CD14-positive monocyte (primary cell): Measurements from ENCODE around the gene CSAG2. TPM values are rescaled to one million over a fixed set of nuclear protein-coding genes. Genes with fewer than 3 reads are reported as not detected.
"Not testable (repeated sequence)": the region's sequence is repeated elsewhere in the genome, so short reads cannot be mapped to it uniquely, and the experiment has no call there.

Experiments
- DNase-seq, 3 donors: peaks; one replicate each; pipeline ENCODE4 v3.0.0-alpha.2; 2011 to 2022
- H2AFZ ChIP-seq: 2 replicates; pipeline ENCODE4 v1.6.0; 2012; ENCODE audit warnings: mild to moderate bottlenecking, low read depth, low read length, inconsistent platforms; ENCODE audit not compliant: insufficient read depth, poor library complexity, severe bottlenecking
- H3K27ac ChIP-seq, 2 donors: 1 replicate in 1 of 2; 2 replicates in 1 of 2; pipeline ENCODE4 v1.5.1; 2012 to 2013; ENCODE audit warnings: low read length in 2 of 2, control low read depth in 1 of 2, inconsistent platforms in 1 of 2, low read depth in 1 of 2, mild to moderate bottlenecking in 1 of 2
- H3K27me3 ChIP-seq, 2 donors: one replicate each; pipeline versions ENCODE4 v1.6.0 to v1.6.1; 2011 to 2013; ENCODE audit warnings: low read length in 2 of 2; ENCODE audit not compliant: control insufficient read depth in 2 of 2, insufficient read depth in 2 of 2
- H3K36me3 ChIP-seq, 2 donors: replicated peaks in 1 of 2; 1 replicate in 1 of 2; 2 replicates in 1 of 2; pipeline versions ENCODE4 v1.5.1 to v1.6.1; 2012 to 2013; ENCODE audit warnings: low read length in 2 of 2, control low read depth in 1 of 2, inconsistent platforms in 1 of 2, mild to moderate bottlenecking in 1 of 2; ENCODE audit not compliant: insufficient read depth in 2 of 2, control insufficient read depth in 1 of 2
- H3K4me1 ChIP-seq, 2 donors: 1 replicate in 1 of 2; 2 replicates in 1 of 2; pipeline versions ENCODE4 v1.5.1 to v1.6.1; 2012 to 2013; ENCODE audit warnings: low read length in 2 of 2, control low read depth in 1 of 2, inconsistent platforms in 1 of 2, mild to moderate bottlenecking in 1 of 2, moderate library complexity in 1 of 2; ENCODE audit not compliant: insufficient read depth in 2 of 2, control insufficient read depth in 1 of 2
- H3K4me2 ChIP-seq: replicated peaks from 2 replicates; pipeline ENCODE3; 2012; ENCODE audit warnings: low read length, moderate library complexity, mild to moderate bottlenecking; ENCODE audit not compliant: poor library complexity, severe bottlenecking; ENCODE audit errors: extremely low read depth
- H3K4me3 ChIP-seq, 3 experiments: fragments of 200-600 bp in 1 of 3; sonication (generic) in 1 of 3; replicated peaks in 1 of 3; 1 replicate in 2 of 3; 2 replicates in 1 of 3; pipeline ENCODE4 v1.5.1; 2011 to 2013; ENCODE audit warnings: low read length in 3 of 3, mild to moderate bottlenecking in 3 of 3, control low read depth in 2 of 3, low read depth in 2 of 3, inconsistent platforms in 1 of 3, moderate library complexity in 1 of 3
- H3K79me2 ChIP-seq: 2 replicates; pipeline ENCODE4 v1.6.0; 2012; ENCODE audit warnings: mild to moderate bottlenecking, control low read depth, inconsistent platforms, low read length, moderate library complexity; ENCODE audit not compliant: insufficient read depth
- H3K9ac ChIP-seq: 2 replicates; pipeline ENCODE4 v1.6.0; 2017; ENCODE audit warnings: low read length, mild to moderate bottlenecking; ENCODE audit not compliant: insufficient read depth, poor library complexity, severe bottlenecking
- H3K9me3 ChIP-seq, 2 donors: replicated peaks in 1 of 2; 1 replicate in 1 of 2; 2 replicates in 1 of 2; pipeline versions ENCODE4 v1.5.1 to v1.6.1; 2012 to 2013; ENCODE audit warnings: low read length in 2 of 2, control low read depth in 1 of 2; ENCODE audit not compliant: control insufficient read depth in 1 of 2, insufficient read depth in 1 of 2
- H4K20me1 ChIP-seq: 2 replicates; pipeline ENCODE4 v1.6.0; 2012; ENCODE audit warnings: mild to moderate bottlenecking, low read length, control low read depth, moderate library complexity; ENCODE audit not compliant: insufficient read depth
- H3K27ac Mint-ChIP-seq, 7 donors: one replicate each; pipeline ENCODE4 v1.8.0; 2020; ENCODE audit warnings: mild to moderate bottlenecking in 7 of 7, mixed read lengths in 7 of 7, moderate library complexity in 6 of 7, inconsistent platforms in 2 of 7
- H3K27me3 Mint-ChIP-seq, 3 donors: one replicate each; pipeline ENCODE4 v1.8.0; 2021 to 2022; ENCODE audit warnings: low read depth in 3 of 3, mild to moderate bottlenecking in 3 of 3, mixed read lengths in 3 of 3, moderate library complexity in 3 of 3, inconsistent platforms in 1 of 3
- H3K36me3 Mint-ChIP-seq, 2 donors: one replicate each; pipeline ENCODE4 v1.8.0; 2020; ENCODE audit warnings: mixed read lengths in 2 of 2, inconsistent platforms in 1 of 2, mild to moderate bottlenecking in 1 of 2
- H3K4me1 Mint-ChIP-seq: one replicate; pipeline ENCODE4 v1.8.0; 2020; ENCODE audit warnings: mild to moderate bottlenecking, mixed read lengths
- H3K4me3 Mint-ChIP-seq, 2 donors: one replicate each; pipeline ENCODE4 v1.8.0; 2020; ENCODE audit warnings: mild to moderate bottlenecking in 2 of 2, mixed read lengths in 2 of 2, moderate library complexity in 1 of 2
- H3K9me3 Mint-ChIP-seq, 7 donors: one replicate each; pipeline ENCODE4 v1.8.0; 2020 to 2022; ENCODE audit warnings: mixed read lengths in 7 of 7, mild to moderate bottlenecking in 6 of 7, moderate library complexity in 6 of 7, inconsistent platforms in 2 of 7
- WGBS: methylation state at CpG from one replicate; pipeline ENCODE4 v1.1.5; 2013; ENCODE audit warnings: missing lambda C conversion rate; ENCODE audit not compliant: insufficient coverage; 5-methylcytosine and 5-hydroxymethylcytosine counted together
- intact Hi-C, 2 donors: fragments of 100-400 bp; cut with micrococcal nuclease; formaldehyde crosslinking; loops; one replicate each; pipeline versions ENCODE4 v1.15.0 to v1.15.1; 2023
- polyA plus RNA-seq, 3 donors: library from polyadenylated mRNA; depleted of rRNA in 1 of 3; unstranded in 2 of 3; stranded (reverse) in 1 of 3; fragments of 300-500 nt in 2 of 3; fragments of >200 nt in 1 of 3; fragmentation: Illumina TruSeq in 2 of 3; gene quantifications; 1 replicate in 2 of 3; 2 replicates in 1 of 3; pipeline ENCODE4 v1.2.3, GENCODE V29; 2012 to 2021

The CSAG2 gene
- polyA plus RNA-seq, 3 donors: not detected

- H3K4me3 Mint-ChIP-seq, H3K4me1 Mint-ChIP-seq, intact Hi-C loops, H3K27ac ChIP-seq, H3K36me3 ChIP-seq, DNase-seq, H3K4me3 ChIP-seq, H3K4me2 ChIP-seq, H4K20me1 ChIP-seq, H3K9me3 ChIP-seq, H3K4me1 ChIP-seq, H3K27ac Mint-ChIP-seq, H2AFZ ChIP-seq, H3K79me2 ChIP-seq, H3K9me3 Mint-ChIP-seq, H3K27me3 Mint-ChIP-seq, H3K36me3 Mint-ChIP-seq, H3K9ac ChIP-seq, H3K27me3 ChIP-seq: not testable (repeated sequence)
- no CpG with 5 or more reads among the region's 5 CpGs for WGBS
Observed at GRCh38 chrX:152713195-152713594, 4.1 kb upstream of the CSAG2 start.

GRCh38 chrX:152706500-152706899, 2.6 kb downstream of the CSAG2 start:
- not testable (repeated sequence) for H3K9me3 Mint-ChIP-seq
- WGBS: no CpG with 5 or more reads among the region's 7 CpGs

DNA sequence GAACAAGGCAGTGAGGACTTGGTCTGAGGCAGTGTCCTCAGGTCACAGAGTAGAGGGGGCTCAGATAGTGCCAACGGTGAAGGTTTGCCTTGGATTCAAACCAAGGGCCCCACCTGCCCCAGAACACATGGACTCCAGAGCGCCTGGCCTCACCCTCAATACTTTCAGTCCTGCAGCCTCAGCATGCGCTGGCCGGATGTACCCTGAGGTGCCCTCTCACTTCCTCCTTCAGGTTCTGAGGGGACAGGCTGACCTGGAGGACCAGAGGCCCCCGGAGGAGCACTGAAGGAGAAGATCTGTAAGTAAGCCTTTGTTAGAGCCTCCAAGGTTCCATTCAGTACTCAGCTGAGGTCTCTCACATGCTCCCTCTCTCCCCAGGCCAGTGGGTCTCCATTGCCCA, 8.7 kb downstream of the CSAG2 start:
- DNase-seq, H4K20me1 ChIP-seq, H3K36me3 ChIP-seq, H3K4me3 ChIP-seq, H3K27me3 ChIP-seq, H3K27ac ChIP-seq, H3K9me3 ChIP-seq, H3K4me2 ChIP-seq, H3K9ac ChIP-seq, H3K4me3 Mint-ChIP-seq, H3K4me1 ChIP-seq, H3K9me3 Mint-ChIP-seq, H3K79me2 ChIP-seq, H3K27me3 Mint-ChIP-seq, H3K27ac Mint-ChIP-seq, H3K36me3 Mint-ChIP-seq, H3K4me1 Mint-ChIP-seq, intact Hi-C loops, H2AFZ ChIP-seq: not testable (repeated sequence)
- no CpG with 5 or more reads among the region's 5 CpGs for WGBS

More at GRCh38 chrX:152706500-152706899, 2.6 kb downstream of the CSAG2 start:
- intact Hi-C loops, H3K79me2 ChIP-seq, H3K27ac ChIP-seq, H2AFZ ChIP-seq, H3K4me1 Mint-ChIP-seq, H3K4me3 ChIP-seq, H3K4me1 ChIP-seq, H4K20me1 ChIP-seq, H3K4me3 Mint-ChIP-seq, H3K4me2 ChIP-seq, H3K27me3 Mint-ChIP-seq, H3K36me3 Mint-ChIP-seq, H3K9me3 ChIP-seq, DNase-seq, H3K27me3 ChIP-seq, H3K27ac Mint-ChIP-seq, H3K9ac ChIP-seq, H3K36me3 ChIP-seq: not testable (repeated sequence)

DNA sequence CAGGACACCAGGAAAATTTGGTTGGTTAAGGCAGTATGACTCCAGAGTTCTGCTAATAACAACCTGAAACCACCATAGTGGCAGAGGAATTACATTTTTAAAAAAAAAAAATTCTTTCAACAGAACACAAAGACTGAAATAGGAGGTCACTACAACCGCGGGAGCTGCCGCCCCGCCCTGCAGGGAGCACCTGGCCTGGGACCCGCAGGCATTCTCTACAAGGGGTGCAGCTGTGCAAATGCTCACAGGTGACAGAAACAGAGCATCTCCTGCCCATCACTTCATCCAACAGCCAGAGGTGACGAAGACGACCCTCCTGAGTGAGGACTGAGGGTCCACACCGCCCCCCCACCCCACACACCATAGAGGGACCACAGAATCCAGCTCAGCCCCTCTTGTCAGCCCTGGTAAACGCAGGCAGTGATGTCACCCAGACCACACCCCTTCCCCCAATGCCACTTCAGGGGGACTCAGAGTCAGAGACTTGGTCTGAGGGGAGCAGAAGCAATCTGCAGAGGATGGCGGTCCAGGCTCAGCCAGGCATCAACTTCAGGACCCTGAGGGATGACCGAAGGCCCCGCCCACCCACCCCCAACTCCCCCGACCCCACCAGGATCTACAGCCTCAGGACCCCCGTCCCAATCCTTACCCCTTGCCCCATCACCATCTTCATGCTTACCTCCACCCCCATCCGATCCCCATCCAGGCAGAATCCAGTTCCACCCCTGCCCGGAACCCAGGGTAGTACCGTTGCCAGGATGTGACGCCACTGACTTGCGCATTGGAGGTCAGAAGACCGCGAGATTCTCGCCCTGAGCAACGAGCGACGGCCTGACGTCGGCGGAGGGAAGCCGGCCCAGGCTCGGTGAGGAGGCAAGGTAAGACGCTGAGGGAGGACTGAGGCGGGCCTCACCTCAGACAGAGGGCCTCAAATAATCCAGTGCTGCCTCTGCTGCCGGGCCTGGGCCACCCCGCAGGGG, 10.8 kb downstream of the CSAG2 start, which contains the start of gene MAGEA3:
Gene MAGEA3 (plus strand): TSS at position 843 of the 980 bp plus-strand sequence. CDS start 2,039 bp downstream, outside the sequence.
- H3K27ac ChIP-seq, H3K9me3 ChIP-seq, H3K36me3 Mint-ChIP-seq, H3K9me3 Mint-ChIP-seq, H4K20me1 ChIP-seq, H3K9ac ChIP-seq, H3K4me1 ChIP-seq, H3K4me2 ChIP-seq, H3K27me3 Mint-ChIP-seq, H3K27ac Mint-ChIP-seq, H3K79me2 ChIP-seq, H3K4me3 ChIP-seq, H3K4me3 Mint-ChIP-seq, DNase-seq, H3K36me3 ChIP-seq, intact Hi-C loops, H3K27me3 ChIP-seq, H2AFZ ChIP-seq, H3K4me1 Mint-ChIP-seq: not testable (repeated sequence)
- no CpG with 5 or more reads among the region's 34 CpGs for WGBS
